ENCODE measurements around the gene ARCN1. TPM values are rescaled to one million over a fixed set of nuclear protein-coding genes. Genes with fewer than 3 reads are reported as not detected.
A peak's percentile ranks its signal among the peaks of the same experiment; 100 is the strongest.

ARCN1 gene
- total RNA-seq, 1 experiment from 2014 or later: 83.8 TPM

- DNase-seq: peak; percentile 87
- CTCF ChIA-PET: interaction anchor here (0.6 to 2.2 kb wide), 6 partner anchors 10 to 40 kb away, joined by 3 to 8 read pairs (median 4); partner anchors contain the start of gene PHLDB1
- BruUV-seq (replicated peaks): no TSS peak
- H3K4me1 Mint-ChIP-seq (ENCODE audit: low read depth, unreplicated experiment): peaks cover 43% of the 10 kb centered on the region
- peaks cover 46% of the 10 kb centered on the region for H3K36me3 Mint-ChIP-seq (ENCODE audit: insufficient read depth, unreplicated experiment)
- H3K27me3 Mint-ChIP-seq (ENCODE audit: unreplicated experiment): no peaks in the 10 kb centered on the region
- peak overlapping the region; percentile 79 for H3K27ac Mint-ChIP-seq (ENCODE audit: unreplicated experiment)
- intact Hi-C loops (cut with micrococcal nuclease; ENCODE audit: unreplicated experiment): no loop called here
- H3K4me3 Mint-ChIP-seq (ENCODE audit: low read depth, unreplicated experiment): peak overlapping the region; percentile 72
- no peaks in the 10 kb centered on the region for H3K9me3 Mint-ChIP-seq (ENCODE audit: low read depth, unreplicated experiment)
- TF ChIP-seq CTCF (IDR thresholded peaks at IDR 0.05; ENCODE audit: unreplicated experiment): no peak
Measured at GRCh38 chr11:118621071-118621783, 49.0 kb downstream of the ARCN1 start.

GRCh38 chr11:118621784-118622375 lies 49.7 kb downstream of the ARCN1 start:
- Mint-ChIP-seq H3K9me3 (ENCODE audit: low read depth, unreplicated experiment) (no peaks in the 10 kb centered on the region), H3K36me3 (ENCODE audit: insufficient read depth, unreplicated experiment) (peaks cover 45% of the 10 kb centered on the region), H3K4me1 (ENCODE audit: low read depth, unreplicated experiment) (peaks cover 43% of the 10 kb centered on the region), H3K27me3 (ENCODE audit: unreplicated experiment) (no peaks in the 10 kb centered on the region), H3K4me3 (ENCODE audit: low read depth, unreplicated experiment) (peak overlapping the region; percentile 72), H3K27ac (ENCODE audit: unreplicated experiment) (peak overlapping the region; percentile 79)
- no peak for DNase-seq
- TF ChIP-seq CTCF (IDR thresholded peaks at IDR 0.05; ENCODE audit: unreplicated experiment): no peak
- CTCF ChIA-PET: interaction anchor here (1.4 to 2.2 kb wide), 4 partner anchors 13 to 39 kb away, joined by 3 to 8 read pairs (median 4); partner anchors contain the start of gene PHLDB1
- BruUV-seq (replicated peaks): TSS peak; percentile 56
- intact Hi-C loops (cut with micrococcal nuclease; ENCODE audit: unreplicated experiment): no loop called here

GRCh38 chr11:118622376-118623268 lies 50.4 kb downstream of the ARCN1 start:
- Mint-ChIP-seq H3K36me3 (ENCODE audit: insufficient read depth, unreplicated experiment) (peaks cover 42% of the 10 kb centered on the region), H3K4me3 (ENCODE audit: low read depth, unreplicated experiment) (peak overlapping the region; percentile 72), H3K27ac (ENCODE audit: unreplicated experiment) (no peak overlapping the region), H3K27me3 (ENCODE audit: unreplicated experiment) (no peaks in the 10 kb centered on the region), H3K9me3 (ENCODE audit: low read depth, unreplicated experiment) (no peaks in the 10 kb centered on the region), H3K4me1 (ENCODE audit: low read depth, unreplicated experiment) (peaks cover 43% of the 10 kb centered on the region)
- CTCF ChIA-PET: interaction anchor here (0.6 to 2.2 kb wide), 5 partner anchors 14 to 291 kb away, joined by 3 to 8 read pairs (median 3); partner anchors contain the start of gene PHLDB1
- no peak for TF ChIP-seq CTCF (IDR thresholded peaks at IDR 0.05; ENCODE audit: unreplicated experiment)
- DNase-seq: peak; percentile 55
- BruUV-seq (replicated peaks): no TSS peak
- intact Hi-C loops (cut with micrococcal nuclease; ENCODE audit: unreplicated experiment): no loop called here

GRCh38 chr11:118623269-118623655 lies 51.1 kb downstream of the ARCN1 start:
- TF ChIP-seq CTCF (IDR thresholded peaks at IDR 0.05; ENCODE audit: unreplicated experiment): no peak
- no peaks in the 10 kb centered on the region for H3K27me3 Mint-ChIP-seq (ENCODE audit: unreplicated experiment)
- intact Hi-C loops (cut with micrococcal nuclease; ENCODE audit: unreplicated experiment): no loop called here
- peak overlapping the region; percentile 72 for H3K4me3 Mint-ChIP-seq (ENCODE audit: low read depth, unreplicated experiment)
- CTCF ChIA-PET: interaction anchor here (0.6 to 1.5 kb wide), 3 partner anchors 15 to 290 kb away, joined by 3 read pairs; no protein-coding TSS in a partner anchor
- no TSS peak for BruUV-seq (replicated peaks)
- no peak overlapping the region for H3K27ac Mint-ChIP-seq (ENCODE audit: unreplicated experiment)
- H3K4me1 Mint-ChIP-seq (ENCODE audit: low read depth, unreplicated experiment): peaks cover 43% of the 10 kb centered on the region
- peaks cover 49% of the 10 kb centered on the region for H3K36me3 Mint-ChIP-seq (ENCODE audit: insufficient read depth, unreplicated experiment)
- peak; percentile 41 for DNase-seq
- no peaks in the 10 kb centered on the region for H3K9me3 Mint-ChIP-seq (ENCODE audit: low read depth, unreplicated experiment)
